GM18508 (cell line): Measurements from ENCODE around the gene CSNK2A2.

Experiments
- ATAC-seq: cut with Tn5 transposase; IDR thresholded peaks from one replicate; pipeline ENCODE4 v1.9.1; 2021; ENCODE audit warnings: moderate number of reproducible peaks; ENCODE audit not compliant: insufficient read depth, unreplicated experiment

CSNK2A2 gene

GRCh38 chr16:58200004-58200797, 2.3 kb upstream of the CSNK2A2 start:
- ATAC-seq: no peak

GRCh38 chr16:58198803-58199411, 1.0 kb upstream of the CSNK2A2 start:
- ATAC-seq: no peak

- ATAC-seq: no peak
Observed at GRCh38 chr16:58197314-58198012, 443 bp downstream of the CSNK2A2 start.

- no peak for ATAC-seq
Observed at GRCh38 chr16:58196898-58197313, 1.0 kb downstream of the CSNK2A2 start.

GRCh38 chr16:58195771-58196170, 2.1 kb downstream of the CSNK2A2 start:
- no peak for ATAC-seq

GRCh38 chr16:58195344-58195743, 2.6 kb downstream of the CSNK2A2 start:
- ATAC-seq: no peak

GRCh38 chr16:58194790-58195189, 3.1 kb downstream of the CSNK2A2 start:
- no peak for ATAC-seq

GRCh38 chr16:58187665-58188421, 10.1 kb downstream of the CSNK2A2 start:
- ATAC-seq: no peak

- no peak for ATAC-seq
Observed at GRCh38 chr16:58187092-58187491, 10.8 kb downstream of the CSNK2A2 start.

GRCh38 chr16:58186176-58186944, 11.5 kb downstream of the CSNK2A2 start:
- ATAC-seq: no peak

- ATAC-seq: no peak
Observed at GRCh38 chr16:58177353-58177710, 20.6 kb downstream of the CSNK2A2 start.

GRCh38 chr16:58176608-58177352, 21.1 kb downstream of the CSNK2A2 start:
- ATAC-seq: no peak

GRCh38 chr16:58170223-58170622, 27.7 kb downstream of the CSNK2A2 start:
- ATAC-seq: no peak

GRCh38 chr16:58160855-58161254, 37.1 kb downstream of the CSNK2A2 start:
- ATAC-seq: no peak

- no peak for ATAC-seq
Observed at GRCh38 chr16:58158725-58159124, 39.2 kb downstream of the CSNK2A2 start.

- ATAC-seq: no peak
Observed at GRCh38 chr16:58157951-58158540, 39.9 kb downstream of the CSNK2A2 start.

GRCh38 chr16:58157239-58157638, 40.7 kb downstream of the CSNK2A2 start:
- no peak for ATAC-seq

GRCh38 chr16:58155839-58156238, 42.1 kb downstream of the CSNK2A2 start:
- ATAC-seq: no peak

- no peak for ATAC-seq
Observed at GRCh38 chr16:58154345-58154744, 43.6 kb downstream of the CSNK2A2 start.
